Duodenal mucosa (tissue), 2 donors: ENCODE results near the gene EHD3.

Experiments used
- H3K27ac ChIP-seq: one replicate; pipeline ENCODE4 v1.7.0; 2013; ENCODE audit warnings: low read depth, low read length
- H3K27me3 ChIP-seq, 2 donors: one replicate each; pipeline ENCODE4 v1.7.0; 2013; ENCODE audit warnings: low read length in 2 of 2, control low read depth in 1 of 2; ENCODE audit not compliant: insufficient read depth in 2 of 2, control insufficient read depth in 1 of 2
- H3K36me3 ChIP-seq, 2 donors: one replicate each; pipeline ENCODE4 v1.7.0; 2013; ENCODE audit warnings: low read length in 2 of 2, control low read depth in 1 of 2; ENCODE audit not compliant: insufficient read depth in 2 of 2, control insufficient read depth in 1 of 2
- H3K4me1 ChIP-seq, 2 donors: one replicate each; pipeline ENCODE4 v1.7.0; 2013; ENCODE audit warnings: low read length in 2 of 2, control low read depth in 1 of 2; ENCODE audit not compliant: insufficient read depth in 2 of 2, control insufficient read depth in 1 of 2
- H3K4me3 ChIP-seq, 2 donors: one replicate each; pipeline ENCODE4 v1.7.0; 2013; ENCODE audit warnings: low read length in 2 of 2, low read depth in 1 of 2
- H3K9ac ChIP-seq, 2 donors: one replicate each; pipeline ENCODE4 v1.7.0; 2013; ENCODE audit warnings: low read length in 2 of 2, low read depth in 1 of 2
- H3K9me3 ChIP-seq, 2 donors: one replicate each; pipeline ENCODE4 v1.7.0; 2013; ENCODE audit warnings: low read length in 2 of 2, control low read depth in 1 of 2; ENCODE audit not compliant: control insufficient read depth in 1 of 2

Gene EHD3

GRCh38 chr2:31241625-31242270 is 7.8 kb downstream of the EHD3 start:
- Histone ChIP-seq H3K4me3 (no peak overlapping the region), H3K4me1 (no peaks in the 10 kb centered on the region), H3K9ac (no peak overlapping the region), H3K9me3 (no peaks in the 10 kb centered on the region), H3K27me3 (no peaks in the 10 kb centered on the region), H3K27ac (no peak overlapping the region), H3K36me3 (no peaks in the 10 kb centered on the region)

- Histone ChIP-seq H3K9me3 (no peaks in the 10 kb centered on the region), H3K27ac (no peak overlapping the region), H3K27me3 (no peaks in the 10 kb centered on the region), H3K4me3 (no peak overlapping the region), H3K9ac (no peak overlapping the region), H3K36me3 (no peaks in the 10 kb centered on the region), H3K4me1 (no peaks in the 10 kb centered on the region)
Observed at GRCh38 chr2:31243053-31243452, 9.1 kb downstream of the EHD3 start.

GRCh38 chr2:31244101-31244500 is 10.1 kb downstream of the EHD3 start:
- Histone ChIP-seq H3K4me3 (no peak overlapping the region), H3K27ac (no peak overlapping the region), H3K4me1 (no peaks in the 10 kb centered on the region), H3K27me3 (no peaks in the 10 kb centered on the region), H3K9ac (no peak overlapping the region), H3K9me3 (no peaks in the 10 kb centered on the region), H3K36me3 (no peaks in the 10 kb centered on the region)

- Histone ChIP-seq H3K9me3 (no peaks in the 10 kb centered on the region), H3K9ac (no peak overlapping the region), H3K27me3 (no peaks in the 10 kb centered on the region), H3K4me3 (no peak overlapping the region), H3K27ac (no peak overlapping the region), H3K4me1 (no peaks in the 10 kb centered on the region), H3K36me3 (no peaks in the 10 kb centered on the region)
Observed at GRCh38 chr2:31246184-31246852, 12.4 kb downstream of the EHD3 start.

- H3K27ac ChIP-seq = no peak overlapping the region
- no peaks in the 10 kb centered on the region for H3K4me1 ChIP-seq
- no peak overlapping the region for H3K9ac ChIP-seq
- H3K27me3 ChIP-seq = no peaks in the 10 kb centered on the region
- H3K9me3 ChIP-seq = no peaks in the 10 kb centered on the region
- H3K36me3 ChIP-seq = no peaks in the 10 kb centered on the region
- H3K4me3 ChIP-seq = no peak overlapping the region
Observed at GRCh38 chr2:31247711-31248110, 13.8 kb downstream of the EHD3 start.

- Histone ChIP-seq H3K9me3 (no peaks in the 10 kb centered on the region), H3K9ac (no peak overlapping the region), H3K36me3 (no peaks in the 10 kb centered on the region), H3K27ac (no peak overlapping the region), H3K4me1 (no peaks in the 10 kb centered on the region), H3K27me3 (no peaks in the 10 kb centered on the region), H3K4me3 (no peak overlapping the region)
Observed at GRCh38 chr2:31248139-31248538, 14.2 kb downstream of the EHD3 start.

- no peaks in the 10 kb centered on the region for H3K27me3 ChIP-seq
- no peaks in the 10 kb centered on the region for H3K36me3 ChIP-seq
- H3K4me1 ChIP-seq = no peaks in the 10 kb centered on the region
- H3K27ac ChIP-seq = no peak overlapping the region
- no peak overlapping the region for H3K4me3 ChIP-seq
- H3K9me3 ChIP-seq = no peaks in the 10 kb centered on the region
- no peak overlapping the region for H3K9ac ChIP-seq
Observed at GRCh38 chr2:31249009-31249690, 15.2 kb downstream of the EHD3 start.

- no peak overlapping the region for H3K4me3 ChIP-seq
- no peaks in the 10 kb centered on the region for H3K36me3 ChIP-seq
- no peak overlapping the region for H3K9ac ChIP-seq
- H3K4me1 ChIP-seq = no peaks in the 10 kb centered on the region
- no peaks in the 10 kb centered on the region for H3K27me3 ChIP-seq
- H3K27ac ChIP-seq = no peak overlapping the region
- H3K9me3 ChIP-seq = no peaks in the 10 kb centered on the region
Observed at GRCh38 chr2:31251018-31251417, 17.1 kb downstream of the EHD3 start.

- Histone ChIP-seq H3K4me3 (no peak overlapping the region), H3K9ac (no peak overlapping the region), H3K27ac (no peak overlapping the region), H3K4me1 (no peaks in the 10 kb centered on the region), H3K36me3 (no peaks in the 10 kb centered on the region), H3K9me3 (no peaks in the 10 kb centered on the region), H3K27me3 (no peaks in the 10 kb centered on the region)
Observed at GRCh38 chr2:31251851-31252250, 17.9 kb downstream of the EHD3 start.

GRCh38 chr2:31253356-31254131 is 19.6 kb downstream of the EHD3 start:
- Histone ChIP-seq H3K9me3 (no peaks in the 10 kb centered on the region), H3K4me3 (no peak overlapping the region), H3K9ac (no peak overlapping the region), H3K4me1 (no peaks in the 10 kb centered on the region), H3K36me3 (no peaks in the 10 kb centered on the region), H3K27ac (no peak overlapping the region), H3K27me3 (no peaks in the 10 kb centered on the region)
